ENCODE data around the gene NOM1.
A peak's percentile ranks its signal among the peaks of the same experiment; 100 is the strongest.

Gene NOM1

DNA sequence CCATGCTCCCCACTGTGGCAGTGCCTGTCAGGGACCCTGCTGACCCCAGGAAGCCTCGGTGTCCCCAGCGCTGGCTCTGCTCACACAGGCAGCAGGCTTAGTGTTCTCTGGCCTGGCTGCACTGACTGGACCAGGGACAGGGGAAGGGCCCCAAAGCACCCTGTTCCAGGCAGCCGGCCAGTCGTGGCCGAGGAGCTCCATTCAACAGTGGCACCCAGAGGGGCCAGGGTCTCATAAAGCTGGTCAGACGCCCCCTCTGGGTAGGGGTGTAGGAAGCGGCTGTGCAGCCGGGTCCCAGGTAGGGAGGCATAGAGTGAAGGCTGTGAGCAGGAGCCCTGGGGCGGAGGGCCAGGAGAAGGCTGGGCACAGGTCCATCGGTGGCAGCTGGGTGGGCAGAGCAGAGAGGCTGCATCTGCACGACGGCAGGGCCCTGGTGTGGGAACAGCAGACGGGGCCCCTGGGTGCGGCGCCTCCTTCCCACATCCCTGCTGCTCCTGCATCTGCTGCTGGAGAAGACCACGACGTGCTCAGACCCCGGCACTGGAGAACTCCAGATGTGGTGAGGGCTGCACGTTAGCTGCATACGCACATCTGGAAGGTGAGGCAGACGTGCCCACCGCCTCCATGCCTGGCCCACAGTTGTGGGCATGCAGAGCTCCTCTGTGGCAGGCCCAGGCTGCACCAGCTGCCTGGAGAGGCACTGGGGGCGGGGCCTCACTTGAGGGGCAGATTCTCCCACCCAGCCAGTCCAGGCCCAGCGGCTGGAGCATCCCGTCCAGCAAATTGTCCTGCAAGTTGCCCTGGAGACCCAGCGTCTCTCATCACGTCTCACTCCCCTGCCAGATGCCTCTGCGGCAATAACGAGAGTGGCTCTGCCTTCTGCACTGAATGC is 35.8 kb downstream of the NOM1 start:
- no peak for DNase-seq

DNA sequence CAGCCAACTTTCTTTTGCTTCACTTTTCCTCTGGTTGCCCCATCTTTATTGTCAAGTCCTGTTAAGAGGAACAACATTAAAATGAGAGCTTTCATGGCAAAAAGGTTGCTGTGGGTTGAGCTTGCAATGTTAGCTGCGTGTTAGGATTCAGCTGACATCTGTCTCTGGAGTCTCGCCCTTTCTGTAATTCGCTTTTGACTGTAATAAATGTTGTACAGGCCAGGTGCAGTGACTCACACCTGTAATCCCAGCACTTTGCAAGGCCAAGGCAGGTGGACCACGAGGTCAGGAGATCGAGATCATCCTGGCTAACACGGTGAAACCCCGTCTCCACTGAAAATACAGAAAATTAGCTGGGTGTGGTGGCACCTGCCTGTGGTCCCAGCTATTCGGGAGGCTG is 36.9 kb downstream of the NOM1 start:
- DNase-seq: no peak

DNA sequence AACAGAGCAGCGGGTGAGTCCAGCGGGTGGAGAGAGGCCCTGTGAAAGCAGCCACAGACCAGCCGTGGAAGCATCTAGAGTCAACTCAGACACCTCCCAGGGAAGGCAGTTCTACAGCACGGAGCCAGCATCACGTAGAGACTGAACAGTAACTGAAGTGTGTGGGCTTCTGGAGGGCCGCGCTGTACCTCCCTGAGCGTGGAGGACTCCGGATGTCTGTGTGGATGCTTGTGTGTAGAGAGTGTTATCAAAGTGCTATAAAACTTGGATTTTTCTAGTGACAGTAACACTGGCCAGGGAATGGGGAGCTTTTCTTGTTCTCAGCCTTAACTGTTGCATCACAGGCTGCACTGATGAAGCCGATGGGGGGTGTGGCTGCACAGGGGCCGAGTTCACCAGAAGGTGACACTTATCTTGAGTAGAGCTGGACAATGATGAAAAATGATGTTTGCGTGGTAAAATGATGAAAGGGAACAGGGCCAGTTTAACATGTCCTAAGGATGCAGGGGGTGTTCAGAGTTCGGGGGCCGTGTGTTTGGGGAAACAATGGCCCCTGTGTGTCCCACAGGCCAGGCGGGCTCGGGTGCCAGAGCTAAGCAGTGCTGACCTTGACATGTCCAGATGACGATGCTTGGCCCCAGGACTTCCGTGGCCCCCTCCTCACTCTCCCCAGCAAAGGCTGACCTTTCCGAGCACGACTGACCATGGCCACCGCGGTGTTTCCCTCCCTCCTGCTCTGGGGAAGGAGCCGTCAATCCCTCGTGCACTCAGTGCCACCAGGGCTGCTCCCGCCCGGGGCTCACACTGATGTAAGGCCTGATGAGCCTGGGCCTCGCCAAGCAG is 39.1 kb downstream of the NOM1 start:
- no peak for DNase-seq

DNA sequence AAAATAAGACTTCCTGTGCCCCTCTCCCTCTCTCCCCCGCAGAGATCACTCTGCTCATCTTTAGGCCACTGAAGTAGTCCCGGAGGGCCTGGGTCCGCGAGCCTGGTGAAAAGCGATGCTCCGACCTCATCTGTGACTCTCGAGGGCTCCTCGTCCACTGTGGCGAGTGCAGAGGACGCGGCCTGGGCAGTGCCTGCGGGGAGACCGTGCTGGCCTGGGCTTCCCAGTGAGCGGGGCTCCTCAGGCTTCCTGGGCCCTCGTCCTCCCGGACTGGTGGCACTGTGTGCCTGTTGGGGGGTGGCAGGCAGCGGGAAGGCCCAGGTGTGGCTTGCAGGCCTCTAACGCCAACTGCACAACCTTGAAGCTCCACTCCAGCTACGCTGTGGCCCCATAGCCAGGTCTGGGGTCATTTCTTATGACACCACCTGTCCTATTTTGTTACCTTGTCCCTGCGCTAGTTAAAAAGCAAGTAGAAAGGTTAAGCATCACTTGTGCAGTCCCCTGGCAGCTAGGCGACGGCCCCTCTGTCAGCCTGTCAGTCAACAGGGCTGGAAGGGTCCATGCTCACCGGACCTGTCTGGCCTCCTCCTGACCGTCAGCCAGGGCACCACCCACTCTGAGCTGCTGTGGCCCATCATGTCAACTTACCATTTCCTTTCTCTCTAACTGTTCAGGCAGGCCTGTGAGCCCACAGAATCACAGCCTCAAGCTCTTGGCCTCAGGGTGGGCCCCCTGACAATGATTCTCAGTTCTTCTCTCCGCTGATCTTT is 40.4 kb downstream of the NOM1 start:
- no peak for DNase-seq

DNA sequence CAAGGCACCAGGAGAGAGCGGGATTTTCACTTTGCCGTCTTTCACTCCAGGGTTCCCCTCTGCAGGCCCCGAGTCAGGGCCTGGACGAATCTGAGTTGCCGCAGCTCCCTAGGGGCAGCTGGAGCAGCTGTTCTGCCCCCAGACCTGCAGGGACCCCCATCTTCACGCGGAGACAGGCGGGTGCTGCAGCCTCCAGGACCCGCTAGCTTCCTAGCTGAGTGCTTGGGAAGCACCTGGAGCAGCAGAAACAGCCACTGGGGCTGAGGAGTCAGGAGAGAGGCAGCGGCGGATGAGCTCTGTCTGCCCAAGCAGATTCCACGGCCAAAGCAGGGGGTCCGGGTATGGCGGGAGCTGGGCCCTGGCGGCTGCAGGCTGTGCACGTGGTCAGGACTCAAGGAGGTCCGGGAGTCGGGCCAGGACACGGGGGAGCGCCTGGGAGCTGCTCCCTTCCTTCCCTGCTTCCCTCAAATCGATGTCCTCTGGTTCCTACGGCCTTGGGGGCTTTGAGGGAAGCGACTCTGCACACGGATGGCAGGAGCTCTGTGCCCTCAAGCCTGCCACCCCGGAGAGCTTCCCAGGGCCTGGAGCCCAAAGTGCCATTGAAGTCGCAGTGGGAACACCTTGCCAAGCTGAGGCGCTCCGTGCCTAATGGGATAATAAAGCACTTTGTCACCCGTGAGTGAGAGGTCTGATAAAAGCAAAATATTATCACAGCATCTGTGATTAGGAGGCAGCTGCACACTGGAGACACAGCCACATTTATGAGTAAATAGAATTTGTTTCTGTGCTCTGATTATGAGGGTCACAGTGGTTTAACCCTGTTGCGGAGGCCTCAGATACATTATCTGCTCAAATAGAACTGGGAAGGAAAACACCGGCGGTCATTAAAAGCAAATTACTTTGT is 43.8 kb downstream of the NOM1 start:
- no peak for DNase-seq

DNA sequence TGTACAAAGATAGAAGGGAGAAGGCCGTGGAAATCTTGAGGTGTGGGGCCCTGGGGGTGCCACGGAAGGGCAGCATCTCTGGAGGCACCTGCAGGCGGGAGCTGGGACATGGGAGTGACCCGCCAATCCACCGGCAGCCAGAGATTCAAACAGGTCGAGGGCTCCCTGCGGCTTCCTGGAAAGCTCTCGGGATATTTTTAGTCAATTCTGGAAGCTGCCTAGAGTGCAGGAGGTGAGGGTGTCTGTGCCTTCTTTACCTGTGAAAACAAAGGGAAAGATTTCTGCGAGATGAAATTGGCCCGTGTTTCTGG is 44.4 kb downstream of the NOM1 start:
- DNase-seq: no peak

DNA sequence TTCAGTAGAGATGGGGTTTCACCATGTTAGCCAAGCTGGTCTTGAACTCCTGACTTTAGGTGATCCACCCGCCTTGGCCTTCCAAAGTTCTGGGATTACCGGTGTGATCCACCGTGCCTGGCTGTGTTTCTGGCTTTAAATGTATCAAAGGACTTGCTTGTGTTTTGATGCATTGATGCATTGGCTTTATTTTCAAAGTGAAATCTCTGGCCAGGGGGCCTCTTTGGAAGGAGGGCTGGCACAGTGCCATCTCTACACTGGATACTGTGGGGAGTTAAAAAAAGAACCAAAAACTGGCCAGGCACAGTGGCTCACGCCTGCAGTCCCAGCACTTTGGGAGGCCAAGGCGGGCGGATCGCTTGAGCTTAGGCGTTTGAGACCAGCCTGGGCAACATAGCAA is 44.9 kb downstream of the NOM1 start:
- no peak for DNase-seq

DNA sequence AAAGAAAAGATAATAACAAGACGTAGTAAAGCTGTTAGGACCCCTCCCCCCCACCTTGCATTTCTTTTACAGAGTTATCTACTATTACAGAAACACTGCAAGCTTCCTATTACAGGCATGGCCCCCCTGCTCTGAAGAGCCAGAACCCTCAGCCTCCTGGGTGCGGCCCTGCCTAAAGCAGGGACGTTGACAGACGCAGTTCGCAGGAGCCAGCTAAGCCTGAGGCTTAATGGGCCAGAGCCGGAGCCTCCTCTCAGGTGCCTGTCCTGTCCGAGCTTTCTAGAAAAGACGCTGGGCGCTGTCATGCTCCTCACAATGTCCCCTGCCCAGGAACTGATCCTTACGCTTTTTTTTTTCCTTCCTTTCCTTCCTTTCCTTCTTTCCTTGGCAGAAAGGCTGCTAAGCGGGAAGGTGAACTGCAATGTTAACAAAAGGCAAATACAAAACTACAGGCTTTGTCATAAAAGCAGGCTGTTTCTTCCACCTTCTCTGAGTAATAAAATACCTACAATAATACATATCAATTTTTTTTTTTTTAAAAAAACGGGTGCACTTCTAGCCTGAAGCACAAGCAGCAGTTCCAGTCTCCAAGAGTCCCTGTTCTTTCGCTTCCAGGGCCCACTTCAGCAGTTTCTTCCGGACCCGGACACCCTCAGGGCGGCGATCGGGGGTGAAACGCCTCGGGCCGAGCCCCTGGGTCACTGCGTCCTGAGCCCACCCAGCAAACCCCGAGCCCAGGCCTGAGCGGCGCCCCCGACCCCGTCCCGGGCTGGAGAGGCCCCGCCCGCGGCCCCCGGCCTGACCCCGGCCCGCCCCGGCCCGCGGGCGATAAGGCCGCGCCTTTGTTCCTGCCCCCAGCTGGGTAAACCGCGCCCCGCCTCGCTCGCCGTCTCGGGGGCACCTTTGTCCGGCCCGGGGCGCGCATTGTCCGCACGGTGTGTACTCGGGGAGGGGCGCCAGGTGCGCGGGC is 49.8 kb downstream of the NOM1 start:
- DNase-seq: no peak

DNA sequence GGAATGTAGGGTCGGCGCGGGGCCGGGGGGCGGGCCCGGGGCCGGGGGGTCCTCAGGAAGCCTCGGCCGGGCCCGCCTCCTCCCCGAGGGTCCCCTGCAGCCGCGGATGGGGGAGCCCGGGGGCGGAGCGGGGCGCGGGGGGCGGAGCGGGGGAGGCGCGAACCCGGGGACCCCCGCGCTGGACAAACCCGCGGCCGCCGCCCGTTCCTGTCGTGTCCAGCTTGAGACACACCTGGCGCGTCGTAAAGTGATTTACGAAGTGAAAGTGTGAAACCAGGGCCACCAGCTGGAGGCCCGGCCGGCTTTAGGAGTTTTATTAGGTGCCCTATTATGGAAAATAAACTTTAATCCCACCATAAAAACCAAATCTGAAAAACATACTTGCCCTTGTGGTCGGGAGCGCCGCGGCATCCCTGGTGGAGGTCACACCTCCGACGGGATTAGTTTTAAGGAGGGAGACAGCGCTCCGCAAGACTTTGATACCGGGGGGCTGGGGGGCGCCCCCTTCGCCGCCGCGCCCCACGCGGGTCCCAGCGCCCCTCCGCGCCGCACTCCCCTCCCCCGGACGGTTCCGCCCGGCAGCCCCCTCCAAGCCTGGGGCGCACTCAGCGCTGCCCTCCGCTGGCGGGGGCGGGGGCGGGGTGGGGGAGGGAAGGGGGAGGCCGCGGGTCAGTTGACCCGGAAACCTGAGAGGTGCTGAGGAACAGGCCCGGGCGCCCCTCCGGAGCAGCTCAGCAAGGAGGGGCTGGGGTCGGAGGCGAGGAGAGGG is 50.6 kb downstream of the NOM1 start:
- peak; percentile 25 for DNase-seq

DNA sequence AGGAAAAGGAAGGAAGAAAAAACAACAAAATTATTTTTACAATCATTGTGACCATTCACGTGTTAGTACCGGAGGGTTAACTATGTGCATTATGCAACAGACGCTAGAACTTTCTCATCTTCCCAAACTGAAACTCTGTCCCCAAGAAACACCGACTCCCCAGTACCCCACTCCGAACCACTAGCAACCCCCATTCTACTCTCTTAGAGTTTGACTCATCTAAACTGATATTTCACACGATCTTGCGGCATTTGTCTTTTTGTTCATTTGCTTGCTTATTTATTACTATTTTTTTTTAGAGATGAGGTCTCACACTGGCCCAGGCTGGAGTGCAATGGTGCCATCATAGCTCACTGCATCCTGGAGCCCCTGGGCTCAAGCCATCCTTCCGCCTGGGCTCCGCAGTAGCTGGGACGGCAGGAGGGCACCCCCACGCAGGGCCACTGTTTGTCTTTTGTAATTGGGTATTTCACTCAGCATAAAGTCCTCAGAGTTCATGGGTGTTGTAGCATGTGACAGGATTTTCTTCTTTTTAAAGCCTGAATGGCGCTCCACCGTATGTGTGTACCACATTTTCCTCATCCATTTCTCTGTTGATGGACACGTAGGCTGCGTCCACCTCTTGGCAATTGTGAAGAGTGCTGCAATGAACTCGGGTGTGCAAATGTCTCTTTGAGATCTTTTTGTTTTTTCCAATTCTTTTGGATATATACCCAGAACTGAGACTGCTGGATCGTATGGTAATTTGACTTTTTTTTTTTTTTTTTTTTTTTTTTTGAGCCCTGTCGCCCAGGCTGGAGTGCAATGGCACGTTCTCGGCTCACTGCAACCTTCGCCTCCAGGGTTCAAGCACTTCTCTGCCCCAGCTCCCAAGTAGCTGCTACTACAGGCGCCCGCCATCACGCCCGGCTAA is 51.5 kb downstream of the NOM1 start:
- no peak for DNase-seq

DNA sequence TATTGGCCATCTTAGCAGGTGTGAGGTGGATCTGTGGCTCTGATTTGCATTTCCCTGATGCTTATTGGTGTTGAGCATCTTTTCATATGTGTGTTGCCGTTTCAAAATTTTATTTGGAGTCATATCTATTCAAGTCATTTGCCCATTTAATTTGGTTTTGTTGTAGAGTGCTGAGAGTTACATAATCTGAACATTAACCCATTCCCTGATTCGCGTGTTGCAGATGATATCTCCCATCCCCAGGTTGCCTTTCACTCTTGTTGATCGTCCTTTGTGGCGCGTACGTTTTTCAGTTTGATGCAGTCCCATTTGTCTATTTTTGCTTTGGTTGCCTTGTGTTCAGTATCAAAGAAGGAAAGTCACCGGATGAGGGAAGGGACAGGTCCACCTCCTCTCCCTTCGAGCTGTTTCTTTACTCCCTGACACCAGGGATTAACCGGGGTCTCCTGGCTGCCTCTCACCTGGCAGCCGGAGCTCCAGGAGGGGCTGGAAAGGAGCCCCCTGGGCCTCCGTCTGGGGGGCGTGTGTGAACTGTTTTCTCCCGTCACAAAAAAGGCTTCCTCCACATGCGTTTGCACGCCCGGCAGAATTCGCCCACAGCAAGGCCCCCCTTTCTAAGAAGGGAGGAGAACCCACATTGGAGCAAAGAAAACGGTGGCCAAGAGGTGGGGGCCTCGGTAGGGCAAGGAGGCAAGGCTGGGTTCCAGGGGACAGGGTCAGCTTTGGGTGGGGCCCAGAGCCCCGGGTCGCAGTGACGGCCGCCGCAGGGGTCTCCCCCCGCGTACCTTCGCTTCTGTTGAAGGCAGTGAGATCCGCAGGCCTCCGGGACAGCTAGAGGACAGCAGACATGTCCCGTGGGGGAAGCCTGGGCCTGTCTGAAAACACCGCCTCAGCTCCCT is 52.7 kb downstream of the NOM1 start:
- no peak for DNase-seq

DNA sequence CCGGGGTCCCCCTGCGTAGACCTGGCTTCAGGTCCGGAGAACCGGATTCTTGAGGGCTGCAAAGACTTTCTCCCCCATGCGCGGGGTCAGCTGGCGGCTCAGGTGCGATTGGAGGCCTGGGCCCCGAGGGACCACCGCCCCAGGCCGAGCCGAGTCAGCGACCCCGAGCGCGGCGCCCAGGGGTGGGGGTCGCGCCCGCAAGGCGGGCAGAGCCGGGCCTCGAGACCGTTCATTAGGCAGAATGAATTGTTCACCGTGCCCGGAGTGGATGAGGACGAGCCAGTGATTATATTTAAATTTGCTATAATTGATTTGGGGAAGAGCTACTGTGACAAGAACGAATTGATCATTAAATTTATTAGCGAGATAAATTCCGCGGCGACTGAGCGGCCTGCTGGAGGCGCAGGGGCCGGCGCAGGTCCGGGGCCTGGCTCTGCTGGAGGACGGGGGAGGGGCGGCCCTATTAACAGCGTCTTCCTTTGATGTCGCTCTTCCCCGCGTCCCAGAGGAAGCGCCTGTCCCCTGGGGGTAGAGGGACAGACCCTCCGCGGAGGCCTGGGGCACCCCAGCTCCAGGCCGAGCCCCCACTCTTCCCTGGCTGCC is 53.4 kb downstream of the NOM1 start:
- no peak for DNase-seq

DNA sequence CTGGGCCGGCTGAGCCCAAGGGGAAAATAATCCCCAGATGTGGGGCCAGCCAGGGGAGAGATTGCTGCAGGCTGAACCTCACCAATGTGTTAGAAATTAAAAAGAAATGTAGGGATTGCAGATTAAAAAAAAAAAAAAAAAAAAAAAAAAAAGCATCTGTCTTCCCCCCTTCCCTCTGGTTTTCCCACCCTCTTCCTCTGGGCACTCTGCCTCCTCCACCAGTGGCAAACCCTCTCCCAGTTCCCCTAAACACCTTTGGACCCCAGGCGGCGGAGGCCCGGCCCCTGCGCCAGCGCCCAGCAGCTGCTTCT is 53.9 kb downstream of the NOM1 start:
- DNase-seq: no peak

DNA sequence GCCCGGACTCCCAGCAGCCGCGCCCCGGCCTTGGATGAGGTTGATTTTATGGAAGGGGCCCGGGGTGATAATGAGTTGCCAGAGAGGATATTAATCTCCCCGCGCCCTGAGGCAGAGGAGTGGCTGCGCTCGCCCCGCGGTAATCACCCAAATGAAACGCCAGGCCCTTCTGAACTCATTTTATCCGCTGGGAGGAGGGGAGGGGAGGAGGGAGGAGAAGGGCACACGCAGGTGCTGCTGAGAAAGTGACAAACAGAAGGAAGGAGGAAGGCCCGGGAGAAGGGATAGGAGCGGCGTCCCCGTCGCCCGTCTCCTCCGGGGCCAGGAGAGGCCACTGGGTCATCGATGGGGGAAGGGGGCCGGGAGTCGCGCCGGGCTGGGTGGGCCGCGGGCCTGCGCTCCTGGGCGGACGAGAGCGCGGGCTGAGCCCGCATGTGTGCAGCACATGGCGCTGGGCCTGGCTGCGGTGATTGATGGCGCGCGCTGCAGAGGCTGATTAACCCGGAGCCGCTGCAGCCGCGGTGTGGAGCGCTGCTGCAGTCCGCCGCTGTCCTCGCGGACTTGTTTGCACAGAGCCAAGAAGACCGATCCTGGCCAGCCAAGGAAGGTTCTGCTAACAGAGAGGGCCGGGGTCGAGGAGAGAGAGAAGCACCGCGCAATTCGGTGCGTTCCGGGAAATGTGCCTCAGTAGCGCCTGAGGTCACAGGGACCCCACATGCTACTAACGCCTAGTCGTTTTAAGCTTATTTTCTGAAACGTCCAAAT is 54.4 kb downstream of the NOM1 start:
- no peak for DNase-seq

DNA sequence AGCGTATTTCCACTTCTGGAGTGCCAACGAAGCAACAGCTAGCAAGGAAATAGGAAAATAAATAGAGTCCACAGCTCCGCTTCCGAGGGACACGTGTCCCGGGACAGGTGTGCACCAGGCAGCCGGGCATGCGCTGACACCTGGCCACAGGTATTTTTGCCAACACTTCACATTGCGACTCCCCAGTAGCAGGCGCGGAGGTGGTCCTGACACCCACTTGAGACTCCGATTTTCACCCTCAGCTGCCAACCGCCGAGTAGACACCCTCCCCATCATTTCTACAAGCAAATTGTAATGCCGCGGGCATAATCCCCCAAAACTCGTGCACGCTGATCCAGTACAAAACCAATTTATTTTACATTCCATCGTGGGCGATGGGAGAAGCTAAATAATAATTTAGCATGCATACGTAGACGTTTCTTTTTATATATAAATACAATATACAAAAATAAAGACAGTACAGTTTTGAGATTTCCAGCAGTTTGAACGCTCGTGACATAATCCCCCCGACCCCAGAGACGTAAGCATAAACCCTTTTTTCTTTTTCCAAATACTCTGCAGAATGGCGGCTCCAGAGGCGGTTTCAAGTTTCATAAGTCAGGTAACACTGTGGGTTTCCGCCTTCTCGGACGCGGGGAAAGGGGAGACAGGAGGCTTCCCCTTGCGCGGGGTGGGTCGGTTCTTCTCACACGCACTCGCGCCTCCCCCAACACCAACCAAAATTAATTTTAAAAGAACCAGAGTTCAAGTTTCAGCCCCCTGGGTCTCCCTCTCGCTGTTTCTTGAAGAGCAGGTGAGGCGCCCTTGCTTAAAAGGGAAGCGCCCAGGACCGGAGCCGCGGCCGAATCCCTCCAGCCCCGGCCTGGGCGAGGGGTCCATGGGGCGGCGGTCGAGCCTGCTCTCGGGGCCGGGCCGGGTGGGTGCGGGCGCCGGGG is 55.3 kb downstream of the NOM1 start:
- DNase-seq: no peak

Measured in NCI-H774 (cell line).